ENCODE data around the gene MMD.
A peak's percentile ranks its signal among the peaks of the same experiment; 100 is the strongest.
"Not testable (repeated sequence)": the region's sequence is repeated elsewhere in the genome, so short reads cannot be mapped to it uniquely, and the experiment has no call there.

MMD gene

GRCh38 chr17:55443904-55444303, 22.3 kb upstream of the MMD start:
- no peak for DNase-seq (ENCODE audit: low spot score)

GRCh38 chr17:55442953-55443683, 21.5 kb upstream of the MMD start:
- DNase-seq (ENCODE audit: low spot score): no peak

DNA sequence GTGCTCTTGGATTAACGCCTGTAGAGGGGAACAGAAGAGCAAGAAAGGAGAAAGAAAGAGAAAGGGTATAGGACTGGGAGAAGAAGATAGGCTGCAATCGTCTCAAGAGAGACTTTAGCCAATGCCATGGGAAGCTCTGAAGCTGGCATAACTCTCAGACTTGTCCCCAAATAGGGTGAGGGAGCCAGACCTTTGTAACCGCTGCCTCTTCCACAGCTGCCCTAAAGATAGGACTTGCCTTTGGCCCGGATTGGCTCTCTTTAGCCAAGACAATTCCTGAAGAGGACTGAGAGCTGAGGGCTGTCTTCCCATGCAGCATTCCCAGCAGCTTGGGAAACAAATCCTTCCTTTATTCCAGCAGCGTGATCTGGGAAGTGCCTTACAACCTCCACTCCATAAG, 20.8 kb upstream of the MMD start:
- no peak for DNase-seq (ENCODE audit: low spot score)

DNA sequence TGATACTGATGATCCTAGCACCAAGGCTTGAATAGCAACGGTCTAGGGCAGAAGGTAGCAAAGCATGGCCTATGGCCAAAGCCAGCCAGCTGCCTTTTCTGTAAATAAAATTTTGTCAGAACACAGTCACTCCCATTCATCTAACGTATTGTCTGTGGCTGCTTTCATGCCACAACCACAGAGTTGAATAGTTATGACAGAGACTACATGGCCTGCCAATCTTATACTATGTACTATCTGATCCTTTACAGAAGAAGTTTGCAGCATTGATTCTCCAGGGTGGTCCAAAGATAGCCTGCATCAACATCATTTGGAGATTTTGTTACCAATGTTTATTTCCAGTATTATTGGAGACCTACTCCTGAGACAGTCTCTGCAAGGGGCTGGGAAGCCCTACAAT, 19.9 kb upstream of the MMD start:
- no peak for DNase-seq (ENCODE audit: low spot score)

- no peak for DNase-seq (ENCODE audit: low spot score)
These were observed 18.8 kb upstream of the MMD start for GRCh38 chr17:55440391-55440790.

GRCh38 chr17:55437159-55437605, 15.5 kb upstream of the MMD start:
- no peak for DNase-seq (ENCODE audit: low spot score)

DNA sequence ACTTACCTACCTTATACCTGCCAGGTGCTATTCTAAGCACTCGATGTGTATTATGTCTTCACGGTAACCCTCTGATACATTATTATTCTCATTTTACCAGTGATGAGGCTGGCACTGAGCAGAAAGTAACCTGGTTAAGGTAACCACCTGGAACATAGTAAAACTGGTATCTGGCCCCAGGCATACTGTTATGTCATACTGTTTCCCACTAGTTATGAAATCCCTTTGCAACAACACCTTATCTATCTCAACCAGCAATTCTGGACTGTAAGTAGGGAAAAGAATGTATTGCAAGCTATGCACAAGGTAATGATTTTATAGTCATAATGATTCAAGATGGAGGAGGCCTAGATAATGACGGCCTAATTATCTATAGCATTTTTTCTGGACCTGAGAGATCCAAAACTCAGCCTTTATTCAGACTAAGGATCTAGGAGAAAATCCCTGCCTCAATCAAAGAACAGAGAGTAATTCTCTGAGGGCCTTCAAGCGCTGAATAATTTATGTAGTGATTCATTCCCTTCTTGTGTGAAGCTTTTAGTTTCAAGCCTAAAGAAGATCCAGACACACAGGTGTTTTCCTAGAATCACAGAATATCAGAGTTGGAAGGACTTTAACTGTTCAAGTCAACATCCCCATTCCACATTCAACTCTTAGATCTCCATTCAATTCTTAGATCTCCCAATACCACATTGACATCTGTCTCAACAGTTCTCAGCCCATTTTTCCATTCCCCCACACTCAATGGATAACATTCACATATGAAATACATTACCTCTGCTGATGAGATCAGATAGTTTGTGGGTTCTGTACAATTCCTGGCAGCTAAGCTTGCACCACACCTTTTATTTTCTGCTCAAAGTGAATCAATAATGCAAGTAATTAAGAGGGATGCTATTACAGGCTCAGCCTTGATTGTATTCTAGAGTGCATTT, 14.9 kb upstream of the MMD start:
- no peak for DNase-seq (ENCODE audit: low spot score)

GRCh38 chr17:55435408-55435807, 13.8 kb upstream of the MMD start:
- DNase-seq (ENCODE audit: low spot score): no peak

- DNase-seq (ENCODE audit: low spot score): no peak
These were observed 13.1 kb upstream of the MMD start for GRCh38 chr17:55434721-55435120.

DNA sequence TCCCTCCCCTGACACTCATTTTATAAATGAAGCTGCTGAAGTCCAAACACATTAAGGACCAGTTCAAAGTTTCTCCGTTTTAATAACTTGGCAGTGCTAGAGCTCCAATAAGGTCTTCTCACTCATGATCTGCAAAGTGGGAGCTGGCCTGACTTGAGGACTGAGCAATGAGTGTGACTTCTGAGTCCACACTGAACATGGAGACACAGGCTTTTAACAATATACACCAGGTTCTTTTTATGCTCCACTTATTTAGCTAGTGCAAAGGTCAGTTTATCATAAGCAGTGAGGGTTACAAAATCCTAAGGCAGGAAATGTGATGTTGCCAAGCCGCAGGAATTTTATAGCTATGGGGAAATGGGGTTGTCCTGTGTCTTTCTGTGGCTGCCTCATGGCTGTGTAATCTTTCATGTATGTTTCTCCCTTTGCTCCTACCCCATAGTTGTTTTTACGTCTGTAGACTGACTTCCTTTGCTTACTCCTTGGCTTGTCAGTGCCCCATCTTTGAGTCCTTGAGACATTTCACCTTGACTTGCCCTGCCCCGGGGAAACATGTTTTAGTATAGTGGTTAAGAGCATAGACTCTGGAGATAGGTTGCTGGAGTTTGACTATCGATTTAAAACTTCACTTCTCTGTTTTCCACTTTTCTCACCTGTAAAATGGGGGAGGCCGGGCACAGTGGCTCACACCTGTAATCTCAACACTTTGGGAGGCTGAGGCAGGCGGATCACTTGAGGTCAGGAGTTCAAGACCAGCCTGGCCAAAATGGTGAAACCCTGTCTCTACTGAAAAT, 12.2 kb upstream of the MMD start:
- DNase-seq (ENCODE audit: low spot score): peak; percentile 84

- no peak for DNase-seq (ENCODE audit: low spot score)
These were observed 11.5 kb upstream of the MMD start for GRCh38 chr17:55433029-55433628.

- no peak for DNase-seq (ENCODE audit: low spot score)
These were observed 10.9 kb upstream of the MMD start for GRCh38 chr17:55432358-55433028.

GRCh38 chr17:55431914-55432313, 10.3 kb upstream of the MMD start:
- DNase-seq (ENCODE audit: low spot score): not testable (repeated sequence)

DNA sequence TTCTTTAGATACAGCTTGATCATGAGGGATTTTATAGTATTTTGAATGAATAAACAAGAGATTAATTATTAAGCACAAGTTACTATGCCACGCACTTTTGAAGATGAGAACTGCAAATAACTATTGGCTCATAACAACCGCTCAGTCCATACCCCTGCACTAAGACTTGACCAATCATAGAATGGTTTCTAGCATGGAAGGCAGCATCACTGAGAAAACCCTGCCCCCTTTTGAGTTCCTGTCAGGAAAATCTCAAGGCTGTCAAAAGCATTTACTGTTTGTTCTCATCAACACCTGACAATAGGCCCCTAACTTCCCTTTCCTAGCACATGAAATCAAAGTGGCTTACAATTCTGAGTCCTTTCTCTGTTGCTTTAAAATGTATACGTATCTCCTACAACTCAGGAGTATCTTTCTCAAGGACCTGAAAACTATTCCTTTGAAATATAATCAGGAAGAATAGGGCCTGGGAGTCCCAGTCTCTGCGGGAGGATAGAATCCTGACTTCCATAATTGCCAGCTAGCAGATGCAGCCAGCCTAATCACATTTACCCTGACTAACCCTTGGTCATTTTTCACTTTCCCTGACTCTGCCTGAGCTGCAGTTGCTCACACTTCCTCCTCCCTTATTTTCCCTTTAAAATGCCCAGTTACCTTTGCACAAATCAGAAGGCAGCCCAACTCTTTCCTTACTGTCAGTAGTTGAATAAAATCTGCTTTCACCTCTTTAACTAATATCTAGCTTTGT, 9.1 kb upstream of the MMD start:
- DNase-seq (ENCODE audit: low spot score): no peak

- no peak for DNase-seq (ENCODE audit: low spot score)
These were observed 5.9 kb upstream of the MMD start for GRCh38 chr17:55427587-55427882.

GRCh38 chr17:55426851-55427586, 5.4 kb upstream of the MMD start:
- peak; percentile 35 for DNase-seq (ENCODE audit: low spot score)

DNA sequence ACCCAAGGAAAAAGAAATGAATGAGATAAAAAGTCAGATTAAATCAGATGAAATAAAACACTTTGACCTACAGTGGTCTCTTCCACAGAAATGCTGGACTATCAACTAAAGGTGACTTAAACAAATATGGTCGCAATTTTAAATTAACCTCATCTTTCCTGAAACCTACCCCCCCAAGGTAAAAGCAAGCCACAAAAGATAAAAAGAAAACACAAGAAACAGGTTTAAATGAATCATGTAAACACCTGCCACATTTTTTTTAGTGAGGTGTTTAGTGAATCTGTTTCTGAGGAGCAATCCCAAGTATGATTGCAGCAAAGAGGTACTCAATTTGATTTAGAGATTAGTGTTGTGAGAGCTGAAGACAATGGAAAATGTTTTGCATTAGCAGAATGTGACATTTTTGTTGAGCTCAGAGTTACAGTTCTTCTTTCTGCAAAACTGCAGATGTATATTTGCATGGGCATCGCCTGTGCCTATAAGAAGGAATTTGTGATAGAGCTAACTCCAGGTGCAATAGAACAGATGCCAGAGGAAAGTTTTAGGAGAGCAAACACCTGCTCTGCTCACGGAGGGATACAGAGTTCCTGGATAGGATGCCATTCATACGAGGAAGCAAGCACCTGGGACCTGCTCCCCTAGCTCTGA, 3.4 kb upstream of the MMD start:
- DNase-seq (ENCODE audit: low spot score): no peak

DNA sequence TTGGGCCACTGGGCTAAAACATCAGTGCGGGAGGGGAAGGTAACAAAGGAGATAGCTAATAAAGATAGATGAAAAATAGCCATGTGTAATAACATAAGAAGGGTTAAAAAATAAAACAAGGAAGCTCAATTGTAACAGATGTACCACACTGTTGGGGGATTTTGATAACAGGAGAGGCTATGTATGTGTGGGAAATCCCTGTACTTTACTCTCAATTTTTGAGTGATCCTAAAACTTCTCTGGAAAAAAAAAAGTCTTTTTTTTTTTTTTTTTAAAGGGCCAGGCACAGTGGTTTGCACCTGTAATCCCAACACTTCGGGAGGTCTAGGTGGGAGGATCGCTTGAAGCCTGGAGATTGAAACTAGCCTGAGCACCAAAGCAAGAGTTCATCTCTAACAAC, 1.9 kb upstream of the MMD start:
- DNase-seq (ENCODE audit: low spot score): no peak

DNA sequence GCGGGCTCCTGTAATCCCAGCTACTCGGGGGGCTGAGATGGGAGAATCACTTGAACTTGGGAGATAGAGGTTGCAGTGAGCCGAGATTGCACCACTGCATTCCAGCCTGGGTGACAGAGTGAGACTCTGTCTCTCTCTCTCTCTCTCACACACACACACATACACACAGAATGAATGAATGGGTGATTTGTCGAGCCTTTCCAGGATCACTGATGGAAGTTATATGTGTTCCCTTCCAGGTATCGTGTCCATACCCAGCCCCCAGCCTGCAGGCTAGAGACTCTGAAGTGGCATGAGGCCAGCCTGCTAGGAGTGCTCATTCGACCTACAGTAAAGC, 1.2 kb upstream of the MMD start:
- not testable (repeated sequence) for DNase-seq (ENCODE audit: low spot score)

- DNase-seq (ENCODE audit: low spot score): peak; percentile 40
These were observed 858 bp downstream of the MMD start for GRCh38 chr17:55420776-55421178.
